ENCODE measurements around the gene SBF1.
"Not testable (repeated sequence)": the region's sequence is repeated elsewhere in the genome, so short reads cannot be mapped to it uniquely, and the experiment has no call there.

The SBF1 gene

DNA sequence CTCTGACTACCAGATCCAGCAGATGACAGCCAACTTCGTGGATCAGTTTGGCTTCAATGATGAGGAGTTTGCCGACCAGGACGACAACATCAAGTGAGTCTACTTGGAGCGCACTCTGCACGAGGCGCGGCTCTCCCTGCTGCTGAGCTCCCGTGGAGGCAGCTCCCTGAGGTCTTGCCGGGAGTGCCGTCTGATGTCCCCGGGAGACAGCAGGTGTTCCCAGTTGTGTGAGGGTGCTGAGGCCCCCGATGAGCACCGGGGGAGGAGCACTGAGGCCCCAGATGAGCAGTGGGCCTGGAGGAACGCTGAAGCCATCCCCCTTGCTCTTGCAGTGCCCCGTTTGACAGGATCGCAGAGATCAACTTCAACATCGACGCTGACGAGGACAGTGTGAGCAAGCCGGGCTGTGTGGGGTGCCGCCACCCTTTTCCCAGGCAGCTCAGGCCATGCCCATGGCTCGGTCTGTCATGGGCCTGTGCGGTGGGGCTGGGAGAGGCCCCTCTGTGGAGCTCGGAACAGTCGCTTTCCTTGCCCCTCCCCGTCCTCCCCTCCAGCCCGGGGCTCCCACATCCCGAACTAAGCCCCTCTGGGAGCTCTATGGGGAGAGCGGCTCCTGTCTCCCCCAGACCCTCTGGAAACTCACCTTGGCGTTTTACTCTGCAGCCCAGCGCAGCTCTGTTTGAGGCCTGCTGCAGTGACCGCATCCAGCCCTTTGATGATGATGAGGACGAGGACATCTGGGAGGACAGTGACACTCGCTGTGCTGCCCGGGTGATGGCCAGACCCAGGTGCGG, 37.1 kb downstream of the SBF1 start:
- TF ChIP-seq, protein P1, sequence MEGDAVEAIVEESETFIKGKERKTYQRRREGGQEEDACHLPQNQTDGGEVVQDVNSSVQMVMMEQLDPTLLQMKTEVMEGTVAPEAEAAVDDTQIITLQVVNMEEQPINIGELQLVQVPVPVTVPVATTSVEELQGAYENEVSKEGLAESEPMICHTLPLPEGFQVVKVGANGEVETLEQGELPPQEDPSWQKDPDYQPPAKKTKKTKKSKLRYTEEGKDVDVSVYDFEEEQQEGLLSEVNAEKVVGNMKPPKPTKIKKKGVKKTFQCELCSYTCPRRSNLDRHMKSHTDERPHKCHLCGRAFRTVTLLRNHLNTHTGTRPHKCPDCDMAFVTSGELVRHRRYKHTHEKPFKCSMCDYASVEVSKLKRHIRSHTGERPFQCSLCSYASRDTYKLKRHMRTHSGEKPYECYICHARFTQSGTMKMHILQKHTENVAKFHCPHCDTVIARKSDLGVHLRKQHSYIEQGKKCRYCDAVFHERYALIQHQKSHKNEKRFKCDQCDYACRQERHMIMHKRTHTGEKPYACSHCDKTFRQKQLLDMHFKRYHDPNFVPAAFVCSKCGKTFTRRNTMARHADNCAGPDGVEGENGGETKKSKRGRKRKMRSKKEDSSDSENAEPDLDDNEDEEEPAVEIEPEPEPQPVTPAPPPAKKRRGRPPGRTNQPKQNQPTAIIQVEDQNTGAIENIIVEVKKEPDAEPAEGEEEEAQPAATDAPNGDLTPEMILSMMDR (conservative IDR thresholded peaks at IDR 0.05), result no peak
- TF ChIP-seq ZFX (IDR thresholded peaks at IDR 0.05), result no peak
- H3K27ac ChIP-seq, result no peak overlapping the region

DNA sequence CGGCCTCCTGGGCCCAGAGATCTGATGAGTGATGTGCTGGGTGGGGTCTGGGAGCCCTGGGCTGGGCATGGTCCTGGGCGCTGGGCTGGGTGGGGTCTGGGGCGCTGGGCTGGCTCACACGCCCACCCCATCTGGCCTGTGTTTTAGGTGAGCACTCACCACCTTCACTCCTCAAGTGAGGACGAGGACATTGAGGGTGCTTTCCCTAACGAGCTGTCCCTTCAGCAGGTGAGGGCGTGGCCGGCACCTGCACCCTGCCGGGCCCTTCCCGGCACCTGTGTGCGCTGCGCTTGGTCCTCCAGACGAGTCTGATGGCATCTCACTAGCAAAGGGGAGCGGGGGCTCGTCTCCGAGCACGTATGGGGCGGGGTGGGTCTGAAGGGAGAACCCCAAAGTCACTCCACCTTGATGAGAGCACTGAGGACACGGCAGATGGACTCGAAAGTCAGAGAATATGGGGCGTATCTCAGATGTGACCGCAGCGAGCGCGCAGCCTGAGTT, 37.9 kb downstream of the SBF1 start:
- no peak overlapping the region for H3K27ac ChIP-seq
- TF ChIP-seq, protein P1 (conservative IDR thresholded peaks at IDR 0.05), result no peak
- TF ChIP-seq ZFX (IDR thresholded peaks at IDR 0.05), result no peak

DNA sequence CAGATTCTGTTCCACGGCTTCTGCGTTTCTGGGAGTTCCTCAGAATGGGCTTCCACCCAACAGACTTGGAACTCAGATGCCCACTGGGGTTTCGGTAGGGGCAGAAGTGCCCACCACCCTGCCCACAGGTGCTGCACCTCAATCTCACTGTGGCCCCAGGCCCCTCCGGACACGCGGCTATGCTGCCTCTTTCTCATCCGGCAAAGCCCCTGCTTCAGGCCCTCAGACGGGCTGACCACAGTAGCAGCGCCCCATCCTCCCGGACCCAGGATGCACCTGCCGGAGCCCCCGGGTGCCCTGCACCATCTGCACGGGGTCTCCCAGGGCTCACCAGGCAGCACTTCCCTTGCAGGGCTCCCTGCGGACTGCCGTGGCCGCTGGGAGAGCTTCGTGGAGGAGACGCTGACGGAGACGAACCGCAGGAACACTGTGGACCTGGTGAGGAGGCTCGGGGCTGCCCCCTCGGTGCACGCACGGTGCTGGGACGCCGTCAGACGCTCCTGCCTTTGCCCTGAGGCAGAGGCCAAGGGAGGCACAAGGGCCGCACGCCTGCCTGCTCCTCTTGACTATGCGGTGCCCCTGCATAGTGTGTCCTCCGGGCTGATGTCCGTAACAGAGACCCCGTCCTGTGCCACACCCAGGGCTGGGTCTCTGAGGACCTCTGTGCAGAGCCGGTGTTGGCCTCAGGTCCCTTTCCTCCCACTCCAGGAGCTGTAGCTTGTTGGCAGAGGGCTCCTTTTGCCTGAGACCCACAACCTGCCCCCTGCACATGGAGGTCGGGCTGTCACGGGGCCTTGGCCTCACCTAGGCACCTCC, 38.6 kb downstream of the SBF1 start:
- H3K27ac ChIP-seq, result no peak overlapping the region
- TF ChIP-seq, protein P1 (conservative IDR thresholded peaks at IDR 0.05), result no peak
- no peak for TF ChIP-seq ZFX (IDR thresholded peaks at IDR 0.05)

DNA sequence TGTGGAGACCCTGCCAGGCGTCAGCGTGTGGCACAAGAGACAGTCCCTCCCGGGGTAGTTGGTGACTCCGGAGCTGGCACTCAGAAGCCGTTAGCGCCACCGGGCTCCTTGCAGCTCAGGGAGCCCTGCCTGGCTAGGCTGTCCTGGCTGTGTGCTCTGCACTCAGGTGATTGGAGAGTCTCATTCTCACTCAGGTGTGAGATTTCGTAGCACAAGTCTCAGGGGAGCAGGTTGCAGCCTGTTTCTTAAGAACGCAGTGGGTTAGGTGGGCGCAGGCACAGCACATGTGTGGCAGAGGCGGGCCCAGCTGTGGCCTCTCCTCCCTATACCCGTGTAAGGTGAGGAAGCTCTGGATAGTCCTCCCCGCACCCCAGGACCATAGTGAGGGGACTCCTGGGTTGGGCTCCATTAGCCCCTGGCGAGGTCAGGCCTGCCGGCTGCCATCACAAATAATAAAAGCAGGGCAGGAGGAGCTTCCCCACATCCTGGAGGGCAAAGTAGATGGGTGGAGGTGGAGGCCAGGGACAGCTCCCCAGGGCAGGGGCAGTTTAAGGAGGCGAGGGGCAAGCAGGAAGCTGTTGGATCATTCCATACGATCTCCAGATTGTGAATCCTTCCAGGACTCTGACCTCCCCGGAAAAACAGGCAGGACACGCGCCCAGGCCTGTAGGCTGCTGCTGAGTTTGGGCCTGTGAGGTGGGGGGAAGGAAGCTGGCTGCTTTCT, 39.4 kb downstream of the SBF1 start:
- TF ChIP-seq, protein P1 (conservative IDR thresholded peaks at IDR 0.05), result no peak
- TF ChIP-seq ZFX (IDR thresholded peaks at IDR 0.05), result no peak
- no peak overlapping the region for H3K27ac ChIP-seq

DNA sequence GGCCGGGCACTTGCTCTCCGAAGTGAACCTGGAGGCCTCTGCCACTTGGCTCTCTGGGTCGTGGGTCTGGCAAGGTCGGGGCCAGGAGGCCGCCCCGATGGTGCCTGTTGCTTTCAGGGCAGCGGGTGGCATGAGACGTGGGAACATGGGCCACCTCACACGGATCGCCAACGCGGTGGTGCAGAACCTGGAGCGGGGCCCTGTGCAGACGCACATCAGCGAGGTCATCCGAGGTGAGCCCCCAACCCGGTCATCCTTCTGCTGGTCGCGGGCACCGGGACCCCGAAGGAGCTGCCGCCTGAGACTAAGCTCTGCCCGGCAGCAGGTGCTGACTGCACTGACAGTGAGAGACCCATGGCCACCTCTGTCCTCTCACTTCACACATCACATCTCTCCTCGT, 40.0 kb downstream of the SBF1 start:
- no peak for TF ChIP-seq ZFX (IDR thresholded peaks at IDR 0.05)
- TF ChIP-seq, protein P1 (conservative IDR thresholded peaks at IDR 0.05), result no peak
- H3K27ac ChIP-seq, result no peak overlapping the region

DNA sequence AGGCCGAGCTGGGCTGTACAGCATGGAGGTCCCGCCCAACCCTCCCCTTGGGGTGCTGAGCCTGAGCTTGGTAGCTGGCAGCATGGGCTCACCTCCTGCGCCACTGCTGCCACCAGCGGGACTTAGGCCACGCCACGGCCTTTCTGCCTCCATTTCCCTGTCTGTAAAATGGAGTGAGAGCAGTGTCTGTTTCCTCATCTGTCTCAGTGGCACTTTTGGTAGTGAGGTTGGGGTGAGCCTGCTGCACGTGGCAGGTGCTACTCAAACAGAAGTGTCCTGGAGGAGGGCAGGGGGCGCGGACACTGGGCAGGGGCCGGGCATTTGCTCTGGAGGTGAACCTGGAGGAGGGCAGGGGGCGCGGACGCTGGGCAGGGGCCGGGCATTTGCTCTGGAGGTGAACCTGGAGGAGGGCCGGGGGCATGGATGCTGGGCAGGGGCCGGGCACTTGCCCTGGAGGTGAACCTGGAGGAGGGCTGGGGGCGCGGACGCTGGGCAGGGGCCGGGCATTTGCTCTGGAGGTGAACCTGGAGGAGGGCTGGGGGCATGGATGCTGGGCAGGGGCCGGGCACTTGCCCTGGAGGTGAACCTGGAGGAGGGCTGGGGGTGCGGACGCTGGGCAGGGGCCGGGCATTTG, 41.8 kb downstream of the SBF1 start:
- H3K27ac ChIP-seq, result not testable (repeated sequence)

DNA sequence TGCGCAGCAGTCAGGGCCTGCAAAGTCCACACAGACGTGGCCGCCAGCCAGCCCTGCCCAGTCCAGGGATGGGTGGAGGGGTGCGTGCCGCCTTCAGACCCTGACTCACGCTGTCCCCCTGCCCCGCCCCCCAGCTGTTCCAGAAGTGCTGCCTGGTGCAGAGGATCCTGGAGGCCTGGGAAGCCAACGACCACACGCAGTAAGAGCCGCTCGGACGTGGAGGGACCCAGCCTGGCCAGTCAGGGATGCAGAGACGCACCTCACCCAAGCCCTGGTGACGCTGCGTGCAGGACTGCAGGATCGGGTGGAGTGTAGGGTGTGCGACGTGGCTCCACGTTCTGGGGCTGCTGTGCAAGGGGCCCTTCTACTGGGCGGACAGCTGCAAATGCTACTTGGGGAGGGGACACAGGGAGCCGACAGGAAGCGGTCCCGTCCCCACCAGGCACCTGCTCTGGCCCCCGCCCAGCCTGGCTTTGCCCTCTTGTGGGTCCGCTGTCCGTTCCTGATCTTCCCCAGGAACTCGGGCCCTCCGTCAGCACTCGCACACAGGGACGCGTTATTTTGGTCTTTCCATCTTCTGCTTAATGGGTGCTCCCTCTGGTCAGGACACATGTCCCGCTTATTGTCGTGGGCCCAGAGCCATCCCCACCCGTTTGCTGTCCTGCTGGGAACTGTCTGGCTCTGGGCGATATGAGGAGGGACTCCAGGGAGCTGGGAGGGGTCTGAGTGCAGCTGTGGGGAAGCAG, 42.5 kb downstream of the SBF1 start:
- TF ChIP-seq, protein P1 (conservative IDR thresholded peaks at IDR 0.05), result no peak
- TF ChIP-seq ZFX (IDR thresholded peaks at IDR 0.05), result no peak
- no peak overlapping the region for H3K27ac ChIP-seq

Measured in C4-2B (cell line).